HUDEP-2 (cell line): ENCODE data around the gene BTF3.
"Not testable (repeated sequence)": the region's sequence is repeated elsewhere in the genome, so short reads cannot be mapped to it uniquely, and the experiment has no call there.

Source experiments
- DNase-seq, 76 experiments: peaks; one replicate each; lab custom pipeline; 2025; ENCODE audit not compliant: unreplicated experiment in 76 of 76; lab: John Stamatoyannopoulos, UW

BTF3 gene

GRCh38 chr5:73485715-73486114 lies 12.5 kb upstream of the BTF3 start:
- no peak for DNase-seq

DNA sequence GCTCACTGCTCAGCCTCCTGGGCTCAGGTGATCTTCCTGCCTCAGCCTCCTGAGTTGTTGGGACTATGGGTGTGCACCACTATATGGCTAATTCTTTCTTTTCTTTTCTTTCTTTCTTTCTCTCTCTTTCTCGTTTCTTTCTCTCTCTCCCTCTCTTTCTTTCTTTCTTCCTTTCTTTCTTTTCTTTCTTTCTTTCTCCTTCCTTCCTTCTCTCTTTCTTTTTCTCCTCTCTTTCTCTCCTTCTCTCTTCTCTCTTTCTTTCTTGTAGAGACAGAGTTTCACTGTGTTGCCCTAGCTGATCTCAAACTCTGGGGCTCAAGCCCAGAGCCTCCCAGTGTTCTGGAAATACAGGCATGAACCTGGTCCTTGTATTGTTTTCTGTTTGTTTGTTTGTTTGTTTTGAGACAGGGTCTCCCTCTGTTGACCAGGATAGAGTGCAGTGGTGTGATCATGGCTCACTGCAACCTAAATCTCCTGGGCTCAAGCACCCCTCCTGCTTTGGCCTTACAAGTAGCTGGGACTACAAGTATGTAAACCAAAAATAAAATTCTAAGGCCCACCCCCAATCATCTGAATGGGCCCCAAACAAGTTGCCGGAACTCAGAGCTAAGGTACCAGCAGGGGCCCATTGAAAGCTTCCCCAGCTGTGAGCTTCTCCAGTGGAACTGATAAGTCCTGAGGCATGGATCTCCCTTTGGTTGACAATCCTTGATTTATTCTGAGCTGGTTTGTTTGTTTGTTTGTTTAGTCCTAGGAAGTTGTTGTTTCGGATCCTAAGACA lies 11.9 kb upstream of the BTF3 start:
- no peak for DNase-seq

- not testable (repeated sequence) for DNase-seq
These were observed 11.0 kb upstream of the BTF3 start for GRCh38 chr5:73487257-73487656.

- no peak for DNase-seq
These were observed 10.4 kb upstream of the BTF3 start for GRCh38 chr5:73487815-73488214.

- DNase-seq, result peak in 41 of 76 experiments; percentile 3 to 73 (median 30)
These were observed 9.4 kb upstream of the BTF3 start for GRCh38 chr5:73488806-73489205.

DNA sequence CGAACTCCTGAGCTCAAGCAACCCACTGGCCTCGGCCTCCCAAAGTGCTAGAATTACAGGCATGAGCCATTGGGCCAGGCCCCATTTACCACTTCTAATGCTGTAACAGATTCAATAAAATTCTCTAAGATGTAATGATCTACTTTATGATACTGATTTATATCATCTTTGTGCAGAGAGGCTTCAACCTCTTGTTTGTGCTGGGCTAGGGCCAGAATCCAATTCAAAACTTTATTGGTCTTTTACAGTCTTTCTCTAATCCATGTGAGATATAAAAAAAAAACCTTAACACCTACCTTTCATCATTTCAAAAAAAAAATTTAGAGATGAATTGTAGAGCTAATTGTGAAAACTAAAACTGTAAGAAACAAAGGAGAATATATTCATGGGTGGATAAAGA lies 8.2 kb upstream of the BTF3 start:
- DNase-seq, result no peak

DNA sequence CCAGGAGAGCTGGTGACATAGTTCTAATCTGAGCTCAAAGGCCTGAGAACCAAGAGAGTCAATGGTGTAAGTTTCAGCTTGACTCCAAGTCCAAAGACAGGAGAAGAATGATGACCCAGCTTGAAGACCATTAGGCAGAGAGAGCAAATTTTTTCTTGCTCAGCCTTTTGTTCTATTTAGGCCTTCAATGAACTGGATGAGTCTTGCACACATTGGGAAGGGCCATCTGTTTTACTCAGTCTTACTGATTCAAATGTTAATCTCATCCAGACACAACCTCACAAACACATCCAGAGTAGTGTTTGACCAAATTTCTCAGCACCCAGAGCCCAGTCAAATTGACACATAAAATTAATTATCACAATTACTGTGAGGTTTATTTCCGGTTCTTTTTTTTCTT lies 7.1 kb upstream of the BTF3 start:
- DNase-seq, result no peak

GRCh38 chr5:73493421-73493820 lies 4.8 kb upstream of the BTF3 start:
- no peak for DNase-seq

GRCh38 chr5:73494721-73495120 lies 3.5 kb upstream of the BTF3 start:
- DNase-seq, result no peak

GRCh38 chr5:73495772-73496335 lies 2.4 kb upstream of the BTF3 start:
- no peak for DNase-seq

GRCh38 chr5:73496984-73497457 lies 1.2 kb upstream of the BTF3 start:
- peak in 34 of 76 experiments; percentile 15 to 79 (median 55) for DNase-seq

GRCh38 chr5:73497497-73498056 lies 665 bp upstream of the BTF3 start:
- peak in 4 of 76 experiments; percentile 28 to 40 (median 35) for DNase-seq

DNA sequence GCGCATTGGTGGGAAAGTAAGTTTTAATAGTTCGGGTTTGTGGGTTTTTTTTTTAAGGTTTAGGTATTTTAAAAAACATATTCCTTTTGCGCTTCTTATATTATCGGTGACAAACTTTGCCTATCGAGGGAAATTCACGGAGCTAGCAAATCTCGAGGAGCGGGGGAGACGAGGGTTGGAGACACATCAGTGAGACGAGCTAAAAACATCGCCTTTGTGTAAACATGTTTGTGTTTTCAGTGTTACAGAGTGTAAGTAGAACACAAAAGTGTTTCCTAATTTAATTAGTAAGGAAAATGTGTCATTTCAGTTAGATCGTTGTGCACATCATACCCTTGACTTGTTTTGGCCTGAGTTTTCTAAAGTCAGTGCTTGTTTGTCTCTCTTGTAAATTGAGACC lies 945 bp downstream of the BTF3 start:
- no peak for DNase-seq

DNA sequence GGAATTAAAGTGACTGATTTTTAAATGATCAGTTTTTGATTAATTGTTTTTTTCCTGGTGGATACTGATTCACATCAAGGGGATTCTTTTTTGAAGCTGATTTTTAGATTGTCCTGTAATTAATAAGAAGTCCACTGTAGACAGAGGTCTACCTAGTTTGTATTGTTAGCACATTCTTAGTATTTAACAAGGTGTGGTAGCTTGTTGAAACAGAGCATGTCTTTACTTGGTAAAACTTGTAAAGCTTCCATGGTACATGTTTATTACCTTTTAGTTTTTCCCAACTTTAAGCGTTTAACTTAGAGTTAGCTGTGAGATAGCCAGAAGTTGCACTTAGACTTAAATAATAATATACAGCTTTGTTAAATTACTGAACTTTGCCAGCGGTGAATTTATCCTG lies 1.5 kb downstream of the BTF3 start:
- DNase-seq, result no peak

DNA sequence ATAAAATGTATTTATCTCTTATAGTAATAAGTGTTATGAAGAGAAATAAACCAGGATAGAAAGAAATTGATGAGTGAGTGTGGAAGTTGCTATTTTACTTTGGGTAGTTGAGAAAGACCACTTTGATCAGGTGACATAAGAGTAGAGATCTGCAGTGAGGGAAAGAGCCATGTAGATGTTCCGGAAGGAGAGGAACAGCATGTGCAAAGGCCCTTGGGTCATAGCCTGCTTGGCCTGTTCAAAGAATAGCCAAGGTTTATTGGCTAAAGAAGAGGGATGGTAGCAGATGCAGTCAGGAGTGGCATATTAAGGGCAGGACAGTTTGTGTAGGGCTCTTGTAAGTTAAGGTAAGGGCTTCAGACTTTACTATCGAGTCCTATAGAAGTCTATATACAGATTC lies 3.2 kb downstream of the BTF3 start:
- no peak for DNase-seq

- DNase-seq, result no peak
These were observed 8.3 kb downstream of the BTF3 start for GRCh38 chr5:73506459-73506955.

- DNase-seq, result peak in 1 of 76 experiments; percentile 3
These were observed 8.8 kb downstream of the BTF3 start for GRCh38 chr5:73507062-73507461.

DNA sequence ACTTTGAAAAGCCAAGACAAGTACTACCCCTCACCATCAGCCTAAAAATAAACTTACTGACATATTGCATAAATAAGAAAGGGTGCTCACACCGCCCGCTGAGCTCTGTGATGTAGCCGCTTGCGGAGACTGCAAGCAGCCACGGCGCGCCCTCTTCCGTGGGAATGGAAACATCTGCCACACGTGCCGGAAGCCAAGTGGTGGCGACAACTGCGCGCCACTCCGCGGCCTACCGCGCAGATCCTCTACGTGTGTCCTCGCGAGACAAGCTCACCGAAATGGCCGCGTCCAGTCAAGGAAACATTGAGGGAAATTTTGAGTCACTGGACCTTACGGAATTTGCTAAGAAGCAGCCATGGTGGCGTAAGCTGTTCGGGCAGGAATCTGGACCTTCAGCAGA lies 10.3 kb downstream of the BTF3 start:
- DNase-seq, result not testable (repeated sequence)

- DNase-seq, result no peak
These were observed 15.8 kb downstream of the BTF3 start for GRCh38 chr5:73513996-73514395.

DNA sequence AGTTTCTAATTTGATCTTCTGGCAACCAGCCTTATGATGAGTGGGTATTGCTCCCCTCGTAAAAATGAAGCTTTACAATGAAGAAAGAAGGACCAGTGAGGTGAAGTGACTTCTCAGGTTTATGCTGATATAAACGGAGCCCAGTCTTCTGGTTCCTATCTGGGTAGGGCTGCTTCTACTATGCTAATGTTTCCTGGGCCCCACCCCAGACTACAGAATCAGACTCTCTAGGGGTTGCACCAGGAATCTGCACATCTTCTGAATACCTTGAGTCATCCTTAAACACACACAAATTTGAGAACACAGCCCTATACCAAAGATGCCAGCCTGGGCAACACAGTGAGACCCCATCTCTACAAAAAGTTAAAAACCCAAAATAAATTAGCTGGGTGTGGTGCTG lies 16.2 kb downstream of the BTF3 start:
- no peak for DNase-seq

DNA sequence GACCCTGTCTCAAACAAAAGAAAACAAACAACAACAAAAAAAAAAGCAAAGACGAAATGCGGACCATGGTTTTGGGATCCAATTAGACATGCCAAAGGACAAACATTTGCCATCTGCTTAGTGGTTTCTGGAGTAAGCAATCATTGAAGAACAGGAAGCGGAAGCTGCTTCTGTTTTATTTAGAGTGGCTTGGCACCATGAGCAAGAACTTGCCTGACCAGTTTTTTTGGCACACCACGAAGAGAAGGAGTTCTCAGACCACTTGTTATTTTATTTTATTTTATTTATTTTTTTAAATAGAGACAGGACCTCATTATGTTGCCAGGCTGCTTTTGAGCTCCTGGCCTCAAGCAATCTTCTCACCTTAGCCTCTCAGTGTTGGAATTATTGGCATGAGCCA lies 17.0 kb downstream of the BTF3 start:
- DNase-seq, result no peak
